Islet of Langerhans (tissue), 1 donor: ENCODE results near the gene NDUFB10.

Experiments used
- FAIRE-seq: peaks from one replicate; lab custom pipeline; 2011; peaks lifted over from hg19 to GRCh38; lab: Jason Lieb, UNC

NDUFB10 gene

GRCh38 chr16:1971796-1972489 lies 12.6 kb downstream of the NDUFB10 start, which contains the start of gene TBL3:
Gene TBL3, plus strand, starts transcription at chr16:1972053. Its CDS starts 112 bp downstream, at chr16:1972165.
- FAIRE-seq, result peak; percentile 51

DNA sequence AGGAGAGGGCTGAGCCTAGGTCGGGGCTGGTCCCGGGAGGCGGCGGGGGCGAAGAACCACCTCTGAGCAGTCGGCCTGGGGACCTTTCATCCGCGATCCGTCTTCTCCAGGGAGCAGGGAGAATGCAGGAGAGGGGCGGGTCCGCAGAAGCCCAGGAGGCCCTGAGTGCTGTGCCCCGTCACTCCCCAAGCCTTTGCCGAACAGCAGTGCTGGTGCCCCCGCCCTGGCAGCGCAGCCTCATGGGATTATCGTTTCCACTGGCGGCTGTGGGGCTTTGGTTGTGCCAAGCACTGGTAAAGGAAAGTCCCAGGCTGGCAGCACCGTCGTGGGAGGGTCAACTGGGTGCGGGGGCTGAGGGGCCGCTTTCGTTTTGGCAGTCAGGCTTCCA lies 13.1 kb downstream of the NDUFB10 start:
- FAIRE-seq, result no peak

DNA sequence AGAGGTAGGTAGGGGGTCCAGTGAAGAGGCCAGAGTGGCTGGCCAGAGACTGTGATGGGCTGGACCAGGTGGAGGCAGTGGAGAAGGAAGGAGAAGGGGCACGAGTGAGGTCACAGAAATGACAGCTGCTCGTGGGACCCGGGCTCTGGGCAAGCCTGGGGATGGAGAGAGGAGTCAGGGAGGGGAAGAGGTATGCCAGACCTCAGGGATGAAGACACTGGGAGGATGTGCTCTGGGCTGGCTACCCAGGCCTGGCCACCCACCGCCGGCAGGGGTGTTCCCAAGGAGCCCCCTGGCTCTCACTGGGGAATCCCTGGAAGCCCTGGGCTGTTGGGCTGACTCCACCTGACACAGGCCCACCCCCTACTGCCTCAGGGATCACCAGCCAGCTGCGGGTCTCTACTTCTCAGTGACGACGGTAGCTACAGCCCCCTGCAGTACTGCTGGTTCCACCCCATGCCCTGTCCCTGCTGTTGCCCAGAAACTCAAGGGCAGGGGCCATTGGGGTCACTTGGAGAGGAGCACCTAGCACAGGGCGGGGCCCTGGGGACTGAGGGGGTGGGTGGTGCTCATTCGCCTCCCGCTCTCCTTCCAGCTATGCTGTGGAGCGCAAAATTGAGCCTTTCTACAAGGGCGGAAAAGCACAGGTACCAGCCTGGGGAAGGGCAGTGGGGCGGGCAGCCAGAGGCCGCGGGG lies 14.3 kb downstream of the NDUFB10 start:
- FAIRE-seq, result no peak

GRCh38 chr16:1974157-1975070 lies 15.1 kb downstream of the NDUFB10 start:
- FAIRE-seq, result no peak

DNA sequence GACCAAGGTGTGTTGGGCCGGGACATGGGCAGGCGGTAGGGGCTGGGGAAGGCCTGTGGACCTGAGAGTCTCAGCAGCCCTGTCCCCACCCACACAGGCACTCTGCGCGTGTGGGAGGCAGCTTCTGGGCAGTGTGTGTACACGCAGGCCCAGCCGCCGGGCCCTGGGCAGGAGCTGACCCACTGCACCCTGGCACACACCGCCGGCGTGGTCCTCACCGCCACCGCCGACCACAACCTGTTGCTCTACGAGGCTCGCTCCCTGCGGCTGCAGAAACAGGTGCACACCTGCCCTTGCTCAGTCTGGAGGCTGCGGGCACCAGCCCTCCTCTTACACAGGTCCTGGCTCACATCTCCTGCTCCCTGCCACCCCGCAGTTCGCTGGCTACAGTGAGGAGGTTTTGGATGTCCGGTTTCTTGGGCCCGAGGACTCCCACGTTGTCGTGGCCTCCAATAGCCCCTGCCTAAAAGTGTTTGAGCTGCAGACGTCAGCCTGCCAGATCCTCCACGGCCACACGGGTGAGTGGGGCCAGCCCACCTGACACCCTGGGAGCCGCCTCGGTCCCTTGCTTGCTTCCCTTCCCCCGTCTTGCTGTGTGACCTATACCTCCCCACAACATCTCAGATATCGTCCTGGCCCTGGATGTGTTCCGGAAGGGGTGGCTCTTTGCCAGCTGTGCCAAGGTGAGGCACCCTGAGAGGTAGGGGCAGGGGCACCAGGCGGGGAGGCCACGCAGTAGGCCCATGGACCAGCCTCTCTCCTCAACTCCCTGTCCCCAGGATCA lies 16.3 kb downstream of the NDUFB10 start:
- FAIRE-seq, result no peak

DNA sequence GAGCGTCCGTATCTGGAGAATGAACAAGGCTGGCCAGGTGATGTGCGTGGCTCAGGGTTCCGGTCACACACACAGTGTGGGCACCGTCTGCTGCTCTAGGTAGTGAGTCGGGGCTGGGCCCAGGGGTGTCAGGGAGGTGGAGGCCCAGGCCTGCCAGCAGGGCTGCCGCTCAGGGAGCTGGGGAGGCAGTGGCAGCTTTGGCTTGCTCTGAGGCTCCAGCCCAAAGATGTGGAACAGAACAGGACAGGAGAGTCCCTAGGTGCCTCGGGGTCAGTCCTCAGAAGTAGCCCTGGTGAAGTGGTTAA lies 16.8 kb downstream of the NDUFB10 start:
- FAIRE-seq, result no peak

DNA sequence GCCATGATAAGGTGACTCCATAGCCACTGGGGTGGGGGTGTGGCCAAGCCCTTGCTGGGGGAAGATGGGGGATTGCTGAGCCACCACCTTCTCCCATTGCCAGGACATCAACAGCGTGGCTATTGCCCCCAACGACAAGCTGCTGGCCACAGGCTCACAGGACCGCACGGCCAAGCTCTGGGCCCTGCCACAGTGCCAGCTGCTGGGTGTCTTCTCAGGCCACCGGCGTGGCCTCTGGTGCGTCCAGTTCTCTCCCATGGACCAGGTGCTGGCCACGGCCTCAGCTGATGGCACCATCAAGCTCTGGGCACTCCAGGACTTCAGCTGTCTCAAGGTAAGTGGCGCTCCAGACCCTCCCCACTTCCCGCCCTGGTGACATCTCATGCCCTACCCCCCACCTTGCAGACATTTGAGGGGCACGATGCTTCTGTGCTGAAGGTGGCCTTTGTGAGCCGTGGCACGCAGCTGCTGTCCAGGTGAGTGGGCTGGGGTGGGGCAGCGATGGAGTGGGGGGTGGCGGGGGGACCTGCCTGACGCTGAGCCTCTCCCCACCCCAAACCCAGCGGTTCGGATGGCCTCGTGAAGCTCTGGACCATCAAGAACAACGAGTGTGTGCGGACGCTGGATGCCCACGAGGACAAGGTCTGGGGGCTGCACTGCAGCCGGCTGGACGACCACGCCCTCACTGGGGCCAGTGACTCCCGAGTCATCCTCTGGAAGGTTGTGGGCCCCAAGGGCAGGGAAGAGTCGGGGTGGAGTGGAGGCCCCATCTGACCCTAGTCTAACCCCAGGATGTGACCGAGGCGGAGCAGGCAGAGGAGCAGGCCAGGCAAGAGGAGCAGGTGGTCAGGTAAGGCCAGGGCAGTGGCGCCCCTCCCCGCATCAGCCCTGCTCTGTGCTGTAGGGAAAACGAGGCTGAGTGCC lies 17.9 kb downstream of the NDUFB10 start:
- no peak for FAIRE-seq

- no peak for FAIRE-seq
Measured at GRCh38 chr16:1977875-1978268, 18.5 kb downstream of the NDUFB10 start.

GRCh38 chr16:1978476-1979120 lies 19.3 kb downstream of the NDUFB10 start:
- no peak for FAIRE-seq

- FAIRE-seq, result no peak
Measured at GRCh38 chr16:1979271-1980029, 20.1 kb downstream of the NDUFB10 start.

DNA sequence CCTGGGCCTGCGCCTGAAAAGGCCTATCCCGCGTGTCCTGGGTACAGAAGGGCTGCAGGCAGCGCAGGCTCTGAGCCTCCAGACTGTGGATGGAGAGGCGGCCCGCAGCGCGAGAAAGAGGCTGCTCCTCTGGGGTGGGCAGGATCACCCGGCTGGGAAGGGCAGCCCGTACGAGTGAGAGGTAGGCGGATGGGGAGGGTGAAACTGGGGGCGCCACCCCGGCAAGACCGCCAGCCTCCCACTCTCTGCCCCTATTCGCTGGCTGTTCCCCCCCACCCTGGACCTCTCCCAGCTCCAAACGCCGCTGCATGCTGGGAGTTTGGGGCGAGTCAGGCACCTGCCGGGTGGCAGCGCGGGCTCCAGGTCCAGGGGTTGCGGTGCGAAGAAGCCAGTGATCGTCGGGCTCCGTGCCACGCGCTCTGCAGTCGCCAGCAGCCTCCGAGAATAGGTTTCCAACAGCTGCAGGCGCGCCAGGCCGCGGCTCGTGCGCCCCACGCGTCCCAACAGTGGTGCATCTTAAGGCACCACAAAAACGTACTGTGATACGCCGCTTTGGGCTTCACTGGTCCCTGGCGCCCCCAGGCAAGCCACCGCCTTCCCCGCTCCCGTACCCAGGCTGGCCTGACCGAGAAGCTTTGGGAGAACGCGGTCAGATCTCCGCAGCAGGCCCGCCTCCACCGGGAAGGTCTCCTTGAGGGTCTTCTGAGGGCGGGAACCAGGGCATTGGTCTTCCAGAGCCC lies 20.9 kb downstream of the NDUFB10 start:
- no peak for FAIRE-seq

DNA sequence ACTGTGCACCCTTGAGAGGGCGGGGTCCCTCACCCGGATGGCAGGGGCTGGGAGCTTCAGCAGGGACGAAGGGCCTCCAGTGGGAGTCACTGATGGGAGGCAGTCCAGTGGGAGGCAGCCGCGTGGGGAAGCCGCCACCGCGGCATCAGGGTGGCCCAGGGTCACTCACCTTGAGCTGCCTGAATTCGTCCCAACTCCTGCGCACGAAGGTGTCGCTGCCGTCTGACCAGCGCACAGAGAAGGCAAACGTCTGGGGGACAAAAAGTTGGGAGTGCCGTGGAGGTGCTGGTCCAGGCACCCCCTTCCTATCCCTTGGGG lies 21.4 kb downstream of the NDUFB10 start:
- FAIRE-seq, result no peak

- FAIRE-seq, result no peak
Measured at GRCh38 chr16:1981398-1981836, 22.1 kb downstream of the NDUFB10 start, which contains the start of gene NOXO1. Gene NOXO1, minus strand, starts transcription at chr16:1981469. Its CDS starts 290 bp downstream, at chr16:1981179.

DNA sequence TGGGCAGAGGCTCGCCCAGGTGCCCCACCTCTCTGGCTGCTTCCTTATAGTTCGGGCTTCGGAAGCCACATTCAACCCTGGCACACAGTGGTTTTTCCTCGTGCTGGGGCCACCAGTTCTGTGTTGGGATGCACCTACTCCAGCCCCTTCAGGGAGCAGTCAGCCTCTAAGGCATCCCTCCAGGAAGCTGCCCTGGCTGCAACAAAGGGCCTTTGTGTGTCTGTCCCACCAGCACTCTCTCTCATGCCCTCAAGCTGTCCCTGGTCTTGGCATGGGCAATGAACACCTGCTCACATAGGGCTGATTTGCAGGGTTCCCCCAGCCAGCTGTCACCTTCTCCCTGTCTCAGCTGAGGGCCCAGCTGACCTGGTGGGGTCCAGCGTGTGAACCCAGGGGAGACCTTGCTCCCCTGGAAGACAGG lies 22.7 kb downstream of the NDUFB10 start:
- no peak for FAIRE-seq

- FAIRE-seq, result no peak
Measured at GRCh38 chr16:1982991-1983543, 23.7 kb downstream of the NDUFB10 start.

- FAIRE-seq, result no peak
Measured at GRCh38 chr16:1983544-1984346, 24.4 kb downstream of the NDUFB10 start, which contains the start of gene GFER. Gene GFER, plus strand, starts transcription at chr16:1984193. Its CDS starts 26 bp downstream, at chr16:1984219.

- FAIRE-seq, result no peak
Measured at GRCh38 chr16:1984347-1985225, 25.2 kb downstream of the NDUFB10 start.
